Measurements from ENCODE around the gene MAN2A1.

DNA sequence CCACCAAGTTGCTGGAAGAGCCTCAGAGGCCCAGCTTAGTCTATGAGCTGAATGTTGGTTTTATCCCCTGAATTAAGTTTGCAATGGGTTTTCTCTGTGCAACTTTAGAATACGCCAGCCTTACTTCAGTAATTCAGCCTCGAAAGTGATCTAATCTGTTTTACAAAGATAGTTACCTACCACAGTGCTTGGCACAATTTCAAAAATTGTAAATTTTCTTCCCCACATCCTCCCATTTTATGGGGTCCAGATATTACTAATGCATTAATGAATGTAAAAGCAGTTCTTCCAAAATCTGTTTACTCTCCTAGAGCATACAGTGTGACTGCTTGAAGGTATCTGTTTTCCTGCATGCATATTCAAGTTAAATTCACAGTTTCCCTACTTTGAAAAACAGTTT lies 172.6 kb downstream of the MAN2A1 start:
- TF ChIP-seq NFIC (IDR thresholded peaks at IDR 0.05) (no peak), RAD21 (IDR thresholded peaks at IDR 0.05; ENCODE audit: low read depth) (no peak)
